ENCODE data around the gene KRTAP4-8.

DNA sequence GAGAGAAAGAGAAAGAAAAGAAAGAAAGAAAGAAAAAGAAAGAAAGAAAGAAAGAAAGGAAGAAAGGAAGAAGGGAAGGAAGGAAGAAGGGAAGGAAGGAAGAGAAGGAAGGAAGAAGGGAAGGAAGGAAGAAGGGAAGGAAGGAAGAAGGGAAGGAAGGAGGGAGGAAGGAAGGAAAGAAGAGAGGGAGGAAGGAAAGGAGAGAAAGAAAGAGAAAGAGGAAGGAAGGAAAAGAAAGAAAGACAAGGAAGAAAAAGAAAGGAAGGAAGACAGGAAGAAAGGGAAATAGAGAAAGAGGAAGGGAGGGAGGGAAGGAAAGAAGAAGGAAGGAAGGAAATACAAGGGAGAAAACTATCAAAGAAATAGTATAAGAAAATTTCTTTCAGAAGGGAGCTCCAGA is 21.2 kb downstream of the KRTAP4-8 start:
- no peak for TF ChIP-seq EZH2 (IDR thresholded peaks at IDR 0.05)
- no peak for TF ChIP-seq POLR2AphosphoS5 (IDR thresholded peaks at IDR 0.05; ENCODE audit: borderline replicate concordance, low read depth, low read length)

All from SK-N-MC (cell line).